ENCODE data around the gene DIP2C. TPM values are rescaled to one million over a fixed set of nuclear protein-coding genes. Genes with fewer than 3 reads are reported as not detected.

Gene DIP2C
- total RNA-seq, 1 donor from 2014 or later, result 41.6 TPM

GRCh38 chr10:677750-678661, 11.5 kb downstream of the DIP2C start:
- DNase-seq (ENCODE audit: low spot score in 2 of 2), result no peak

GRCh38 chr10:677038-677437, 12.4 kb downstream of the DIP2C start:
- FAIRE-seq (no peak), DNase-seq (ENCODE audit: low spot score in 2 of 2) (no peak)

More at GRCh38 chr10:677750-678661, 11.5 kb downstream of the DIP2C start:
- no peak for FAIRE-seq

- DNase-seq (ENCODE audit: low spot score in 2 of 2) (no peak), FAIRE-seq (no peak)
Measured at GRCh38 chr10:676178-676577, 13.3 kb downstream of the DIP2C start.

- DNase-seq (ENCODE audit: low spot score in 2 of 2) (no peak), FAIRE-seq (no peak)
Measured at GRCh38 chr10:675532-675931, 13.9 kb downstream of the DIP2C start.

GRCh38 chr10:673492-673891, 16.0 kb downstream of the DIP2C start:
- FAIRE-seq (no peak), DNase-seq (ENCODE audit: low spot score in 2 of 2) (no peak)

GRCh38 chr10:672992-673391, 16.5 kb downstream of the DIP2C start:
- FAIRE-seq (no peak), DNase-seq (ENCODE audit: low spot score in 2 of 2) (no peak)

- FAIRE-seq, result no peak
Measured at GRCh38 chr10:672203-672602, 17.3 kb downstream of the DIP2C start.

GRCh38 chr10:670990-671389, 18.5 kb downstream of the DIP2C start:
- DNase-seq (ENCODE audit: low spot score in 2 of 2) (no peak), FAIRE-seq (no peak)

More at GRCh38 chr10:672203-672602, 17.3 kb downstream of the DIP2C start:
- no peak for DNase-seq (ENCODE audit: low spot score in 2 of 2)

- no peak for FAIRE-seq
- no peak for DNase-seq (ENCODE audit: low spot score in 2 of 2)
Measured at GRCh38 chr10:670038-670437, 19.4 kb downstream of the DIP2C start.

- no peak for FAIRE-seq
- no peak for DNase-seq (ENCODE audit: low spot score in 2 of 2)
Measured at GRCh38 chr10:668786-669485, 20.5 kb downstream of the DIP2C start.

GRCh38 chr10:667602-668143, 21.8 kb downstream of the DIP2C start:
- no peak for FAIRE-seq
- no peak for DNase-seq (ENCODE audit: low spot score in 2 of 2)

GRCh38 chr10:667096-667495, 22.4 kb downstream of the DIP2C start:
- no peak for DNase-seq (ENCODE audit: low spot score in 2 of 2)
- no peak for FAIRE-seq

- DNase-seq (ENCODE audit: low spot score in 2 of 2), result no peak
- FAIRE-seq, result no peak
Measured at GRCh38 chr10:666237-667012, 23.0 kb downstream of the DIP2C start.

- DNase-seq (ENCODE audit: low spot score in 2 of 2), result no peak
- no peak for FAIRE-seq
Measured at GRCh38 chr10:665579-666091, 23.8 kb downstream of the DIP2C start.

GRCh38 chr10:664893-665292, 24.6 kb downstream of the DIP2C start:
- FAIRE-seq, result no peak
- no peak for DNase-seq (ENCODE audit: low spot score in 2 of 2)

GRCh38 chr10:664301-664700, 25.2 kb downstream of the DIP2C start:
- peak; percentile 91 for FAIRE-seq
- DNase-seq (ENCODE audit: low spot score in 2 of 2), result no peak

- FAIRE-seq (no peak), DNase-seq (ENCODE audit: low spot score in 2 of 2) (no peak)
Measured at GRCh38 chr10:663831-664251, 25.6 kb downstream of the DIP2C start.

GRCh38 chr10:663466-663751, 26.1 kb downstream of the DIP2C start:
- FAIRE-seq, result no peak

GRCh38 chr10:662686-663465, 26.6 kb downstream of the DIP2C start:
- DNase-seq (ENCODE audit: low spot score in 2 of 2) (no peak), FAIRE-seq (no peak)

More at GRCh38 chr10:663466-663751, 26.1 kb downstream of the DIP2C start:
- DNase-seq (ENCODE audit: low spot score in 2 of 2), result no peak

- no peak for FAIRE-seq
- no peak for DNase-seq (ENCODE audit: low spot score in 2 of 2)
Measured at GRCh38 chr10:662223-662605, 27.3 kb downstream of the DIP2C start.
